ENCODE measurements around the gene HTT.

GRCh38 chr4:3136454-3136853 is 62.0 kb downstream of the HTT start:
- TF ChIP-seq CTCF (conservative IDR thresholded peaks at IDR 0.05; ENCODE audit: low read depth, low read length) = peak; percentile 48; the same call in 1 of the 2 replicates
- TF ChIP-seq EZH2 (IDR thresholded peaks at IDR 0.05; ENCODE audit: low read length, unreplicated experiment) = no peak
- no peak for TF ChIP-seq EZH2phosphoT487 (IDR thresholded peaks at IDR 0.05; ENCODE audit: borderline replicate concordance, low read length)
